DMS 273 (cell line): ENCODE measurements around the gene CRACR2B.
A peak's percentile ranks its signal among the peaks of the same experiment; 100 is the strongest.

ENCODE experiments used
- DNase-seq: peaks from one replicate; lab custom pipeline; 2025; ENCODE audit not compliant: unreplicated experiment; lab: John Stamatoyannopoulos, UW

The CRACR2B gene

DNA sequence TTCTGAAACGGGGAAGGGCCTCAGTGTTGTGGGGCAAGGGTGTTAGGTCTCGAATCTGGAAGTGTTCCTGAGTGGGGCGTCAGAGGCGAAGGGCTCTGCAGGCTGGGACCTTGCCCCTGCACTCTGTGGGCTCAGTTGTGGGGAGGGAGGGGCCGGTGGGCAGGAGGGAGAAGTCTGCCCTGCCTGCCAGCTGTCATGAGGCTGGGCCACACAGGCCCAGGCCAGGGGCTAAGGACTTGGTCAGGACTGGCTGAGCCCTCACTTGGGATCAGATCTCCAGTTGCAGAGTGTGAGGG lies at the start of gene CRACR2B:
Gene CRACR2B, plus strand, starts transcription at position 23 of the 296 bp plus-strand sequence. CDS start 689 bp downstream, outside the sequence.
- DNase-seq, result peak; percentile 54

DNA sequence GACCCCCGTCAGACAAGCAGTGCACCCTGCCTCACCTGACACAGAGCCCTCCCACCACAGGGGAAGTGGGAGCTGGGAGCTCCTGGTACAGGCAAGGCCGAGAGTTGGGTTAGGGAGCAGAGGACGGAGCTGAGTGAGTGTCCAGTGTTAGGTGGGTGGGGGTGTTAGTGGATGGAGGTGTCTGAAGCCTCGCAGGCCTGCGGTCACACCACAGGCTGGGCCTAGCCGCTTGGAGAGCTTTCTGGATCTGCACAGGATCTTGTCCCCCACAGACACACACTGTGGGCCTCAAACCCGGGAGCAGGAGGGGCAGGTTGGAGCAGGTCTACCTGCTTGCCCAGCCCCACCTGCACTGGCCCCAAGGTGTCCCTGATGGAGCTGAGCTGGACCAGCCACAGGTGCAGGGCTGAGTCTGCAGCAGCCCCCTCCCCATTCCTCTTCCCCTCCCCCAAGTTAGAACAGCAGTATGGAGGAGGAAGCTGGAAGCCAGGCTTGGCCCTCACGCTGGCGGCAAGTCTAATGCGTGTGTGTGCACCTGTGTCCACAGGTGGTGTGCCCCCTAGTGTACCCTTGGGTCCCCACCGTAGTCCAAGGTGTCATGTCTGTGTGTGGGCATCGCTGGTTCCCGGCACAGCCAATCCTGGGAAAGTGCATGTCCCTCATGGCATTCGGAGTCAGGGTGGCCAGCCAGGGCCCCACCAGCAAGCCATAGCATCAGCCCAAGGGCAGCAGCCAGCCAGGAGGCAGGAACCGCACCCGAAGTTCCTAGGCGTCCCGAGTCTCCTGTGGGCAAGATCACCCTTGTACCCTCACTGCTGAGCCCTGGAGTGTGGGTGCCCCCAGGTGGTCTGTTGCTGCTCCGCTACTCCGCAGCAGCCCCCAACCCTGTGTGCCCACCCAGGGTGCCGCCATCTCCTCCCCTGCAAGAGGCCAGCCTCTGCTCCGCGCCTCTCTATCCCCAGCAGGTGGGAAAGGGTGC lies 48.5 kb upstream of the CRACR2B start:
- no peak for DNase-seq

GRCh38 chr11:779955-780532 lies 47.7 kb upstream of the CRACR2B start:
- no peak for DNase-seq

DNA sequence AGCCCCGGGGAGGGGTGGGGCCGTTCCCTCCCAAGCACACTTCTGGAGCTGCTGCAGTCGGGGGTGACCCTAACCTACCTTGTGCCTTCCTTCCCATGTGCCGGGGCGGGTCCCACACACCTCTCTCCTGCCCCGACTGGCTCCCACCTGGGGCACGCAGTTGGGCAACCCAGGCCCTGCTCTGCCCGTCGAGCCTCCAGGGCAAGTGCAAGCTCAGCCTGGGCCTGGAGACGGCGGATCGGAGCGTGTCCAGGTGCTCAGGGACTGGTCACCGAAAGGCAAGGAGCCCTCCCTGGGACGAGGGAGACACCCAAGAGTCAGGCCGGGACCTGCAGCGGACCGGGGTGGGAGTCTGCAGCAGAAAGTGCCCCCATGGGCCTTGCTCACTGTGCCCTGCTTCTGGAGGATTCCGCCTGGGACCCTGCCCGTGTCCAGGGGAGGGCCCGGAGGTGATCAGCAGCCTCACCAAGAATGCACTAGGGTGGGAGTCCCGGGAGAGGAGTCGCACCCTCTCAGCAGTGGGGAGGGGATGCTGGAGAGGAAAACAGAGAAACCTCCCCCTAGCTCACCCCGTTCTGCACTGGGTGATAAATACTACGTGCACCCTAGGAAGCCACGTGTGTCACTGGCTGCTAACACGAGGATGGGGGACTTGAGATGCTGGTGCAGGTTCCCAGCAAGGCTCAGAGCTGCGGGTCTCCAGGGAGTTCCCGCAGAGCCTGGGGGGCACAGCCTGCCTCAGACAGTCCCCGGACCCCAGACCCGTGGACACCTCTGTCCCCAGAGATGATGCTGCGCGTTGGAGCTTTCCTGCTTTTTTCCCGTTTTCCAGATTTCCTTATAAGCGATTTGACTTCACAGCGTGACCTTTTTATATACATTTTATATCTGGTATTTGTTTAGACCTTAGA lies 45.2 kb upstream of the CRACR2B start:
- DNase-seq, result no peak

GRCh38 chr11:783581-784015 lies 44.1 kb upstream of the CRACR2B start:
- DNase-seq, result peak; percentile 97

GRCh38 chr11:786235-787083 lies 41.3 kb upstream of the CRACR2B start:
- peak; percentile 73 for DNase-seq

GRCh38 chr11:787084-787675 lies 40.5 kb upstream of the CRACR2B start:
- no peak for DNase-seq

DNA sequence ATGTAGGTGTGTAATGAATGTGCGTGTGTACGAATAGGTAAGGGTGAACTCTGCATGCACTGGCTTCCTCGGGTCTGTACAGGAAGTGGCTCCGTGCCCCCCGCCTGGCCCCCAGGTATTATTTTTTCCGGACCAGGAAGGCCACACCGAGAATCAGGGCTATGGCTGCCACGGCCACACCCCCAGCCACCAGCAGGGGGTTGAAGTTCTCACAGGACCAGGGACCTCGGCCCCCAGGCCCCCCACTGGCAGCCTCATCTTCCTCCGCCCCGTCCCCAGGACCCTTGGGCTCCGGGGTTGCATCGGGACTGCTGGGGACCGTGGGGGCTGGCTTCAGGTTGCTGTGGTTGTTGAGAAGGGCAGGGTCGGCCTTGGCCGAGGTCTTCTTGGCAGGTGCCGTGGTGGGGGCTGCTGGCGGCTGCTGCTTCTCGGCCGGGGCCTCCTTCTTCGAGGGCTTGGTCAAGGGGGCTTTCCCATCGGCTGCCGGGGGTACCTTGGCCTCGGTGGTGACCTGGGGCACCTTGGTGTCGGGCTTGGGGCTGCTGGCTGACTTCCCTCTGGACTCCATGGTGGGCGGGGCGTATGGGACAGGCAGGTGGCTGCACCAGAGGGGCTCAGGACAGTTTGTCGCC lies 39.6 kb upstream of the CRACR2B start:
- no peak for DNase-seq

GRCh38 chr11:788953-789940 lies 38.5 kb upstream of the CRACR2B start:
- no peak for DNase-seq

DNA sequence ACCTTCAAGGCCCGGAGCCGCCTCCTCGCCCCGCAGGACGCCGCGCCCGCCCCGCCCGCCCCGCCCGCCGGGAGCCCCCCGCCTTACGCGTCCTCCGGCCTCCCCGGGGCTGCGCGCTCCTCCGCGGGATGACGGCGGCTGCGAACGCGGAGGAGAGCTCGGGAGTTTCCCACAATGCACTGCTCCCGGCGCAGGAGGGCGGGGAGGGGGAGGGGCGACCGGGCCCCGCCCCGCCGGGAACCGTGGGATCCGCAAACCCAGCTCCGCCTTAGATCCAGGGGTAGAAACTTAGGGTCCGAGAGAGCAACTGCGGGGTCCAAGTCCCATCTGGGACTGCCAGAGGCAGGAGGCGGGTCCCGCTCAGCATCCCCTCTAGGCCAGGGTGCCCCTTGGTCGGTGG lies 37.8 kb upstream of the CRACR2B start, which contains the start of gene CEND1:
Gene CEND1, minus strand, starts transcription at position 148 of the 400 bp plus-strand sequence. CDS start 1,514 bp downstream, outside the sequence.
- DNase-seq, result peak; percentile 81

DNA sequence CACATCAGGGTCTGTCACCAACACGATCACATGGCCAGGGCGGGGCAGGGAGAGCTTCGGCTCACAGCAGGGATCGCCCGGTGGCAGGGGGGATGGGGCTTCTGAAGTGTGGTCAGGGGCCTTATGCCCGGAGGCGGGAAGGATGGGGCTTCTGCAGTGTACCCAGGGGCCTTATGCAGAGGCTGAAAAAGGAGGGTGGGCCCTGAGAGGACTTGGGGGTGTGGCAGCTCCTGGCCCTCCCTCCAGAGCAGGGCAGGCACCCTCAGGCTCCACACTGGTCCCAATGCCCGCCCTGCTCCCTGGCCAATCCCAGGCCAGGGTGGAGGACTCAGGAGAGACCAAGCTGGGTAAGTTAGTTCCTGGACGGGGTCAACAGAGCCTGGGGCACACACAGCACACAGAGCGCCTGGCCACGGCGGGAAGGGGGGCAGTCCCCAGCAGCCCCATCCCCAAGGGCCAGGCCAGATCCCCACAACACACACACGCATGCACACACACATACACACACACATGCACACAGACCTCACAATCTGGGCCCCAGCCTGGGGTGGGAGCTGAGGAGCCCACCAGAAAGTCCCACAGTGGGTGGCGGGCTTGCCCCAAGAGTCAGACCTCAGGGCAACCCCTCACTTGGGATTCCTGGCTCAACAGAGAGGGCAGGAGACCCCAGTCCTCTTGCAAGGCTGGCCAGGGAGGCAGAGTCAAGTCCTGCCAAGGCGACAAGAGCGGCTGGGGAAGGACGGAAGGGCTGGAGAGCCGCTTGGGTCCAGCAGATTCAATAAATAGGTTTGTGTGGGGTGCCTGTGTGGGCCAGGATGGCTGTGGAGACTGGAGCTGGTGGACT lies 36.8 kb upstream of the CRACR2B start:
- peak; percentile 79 for DNase-seq

DNA sequence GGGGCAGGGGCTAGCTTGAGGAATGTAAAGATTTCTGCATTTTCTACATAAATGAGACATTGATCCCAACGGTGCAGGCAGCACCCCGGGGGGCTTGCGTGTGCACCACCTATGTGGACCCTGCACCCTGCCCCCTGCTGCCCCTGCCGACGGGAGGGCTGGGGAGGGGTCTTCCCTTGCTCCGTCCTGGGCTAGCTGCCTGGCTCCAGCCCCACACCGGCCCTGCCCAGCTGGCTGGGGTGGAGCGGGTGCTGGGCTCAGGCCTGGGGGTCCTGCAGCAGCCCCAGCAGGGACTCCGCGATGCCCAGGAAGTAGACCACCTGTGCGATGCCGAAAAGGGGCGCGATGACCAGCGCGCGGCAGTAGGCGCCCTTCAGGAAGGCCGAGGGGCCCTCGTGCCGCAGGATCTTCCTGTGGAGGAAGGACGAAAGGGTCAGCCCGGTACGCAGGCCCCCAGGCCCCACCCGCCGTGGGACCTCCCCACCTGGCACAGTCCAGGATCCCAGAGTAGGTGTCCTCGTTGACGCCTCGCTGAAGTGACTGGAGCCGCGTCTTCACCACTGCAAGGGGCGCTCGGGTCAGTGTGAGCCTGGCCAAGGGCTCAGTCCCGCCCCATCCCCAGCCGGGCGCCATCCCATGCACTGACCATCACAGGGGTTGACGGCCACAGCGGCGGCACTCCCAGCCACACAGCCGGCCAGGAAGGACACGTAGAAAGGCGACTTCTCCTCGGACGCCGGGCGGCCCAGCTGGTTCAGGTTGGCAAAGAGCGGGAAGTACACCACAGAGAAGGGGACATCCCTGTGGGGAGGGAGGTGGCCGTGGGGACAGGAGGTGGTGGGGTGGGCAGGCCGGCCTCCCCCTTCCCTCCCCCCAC lies 35.8 kb upstream of the CRACR2B start:
- DNase-seq, result no peak

- no peak for DNase-seq
Measured at GRCh38 chr11:792535-792821, 35.2 kb upstream of the CRACR2B start.

- DNase-seq, result no peak
Measured at GRCh38 chr11:792873-793272, 34.8 kb upstream of the CRACR2B start.

- peak; percentile 95 for DNase-seq
Measured at GRCh38 chr11:793556-793955, 34.2 kb upstream of the CRACR2B start.

- peak; percentile 67 for DNase-seq
Measured at GRCh38 chr11:794013-794765, 33.5 kb upstream of the CRACR2B start.
